Activated naive CD8-positive, alpha-beta T cell treated with anti-CD3 and anti-CD28 coated beads, Interleukin-2, amount 10 ng/mL, durations not matched to agents 7 days and 5 days (primary cell): ENCODE results near the gene NXN. TPM values are rescaled to one million over a fixed set of nuclear protein-coding genes. Genes with fewer than 3 reads are reported as not detected.
"Not testable (repeated sequence)": the region's sequence is repeated elsewhere in the genome, so short reads cannot be mapped to it uniquely, and the experiment has no call there.

Experiments
- ATAC-seq: fragments of 150-1000 bp; cut with Tn5 transposase; one replicate; pipeline ENCODE4 v1.10.0; 2021; ENCODE audit warnings: low read depth, moderate library complexity
- POLR2A ChIA-PET: fragments of 350-600 bp; sonication (Branson Sonifier 250); formaldehyde crosslinking; loops from one replicate; lab custom pipeline; 2021; ENCODE audit warnings: antibody characterized with exemption; lab: Charles Lee
- DNase-seq: peaks from one replicate; pipeline ENCODE4 v3.0.0; 2021
- H3K27ac Mint-ChIP-seq: one replicate; pipeline ENCODE4 v1.8.0; 2022; ENCODE audit warnings: mild to moderate bottlenecking, mixed read lengths
- H3K27me3 Mint-ChIP-seq: one replicate; pipeline ENCODE4 v1.8.0; 2022; ENCODE audit warnings: mild to moderate bottlenecking, moderate library complexity, mixed read lengths
- H3K36me3 Mint-ChIP-seq: one replicate; pipeline ENCODE4 v1.8.0; 2021; ENCODE audit warnings: mild to moderate bottlenecking, mixed read lengths
- H3K4me1 Mint-ChIP-seq: one replicate; pipeline ENCODE4 v1.8.0; 2021; ENCODE audit warnings: mixed read lengths
- H3K4me3 Mint-ChIP-seq: one replicate; pipeline ENCODE4 v1.8.0; 2022; ENCODE audit warnings: mild to moderate bottlenecking, moderate library complexity, mixed read lengths
- H3K9me3 Mint-ChIP-seq: one replicate; pipeline ENCODE4 v1.8.0; 2021; ENCODE audit warnings: mixed read lengths
- total RNA-seq, 2 experiments: library from RNA; stranded (reverse); gene quantifications; one replicate each; pipeline ENCODE4 v1.2.3, GENCODE V29; 2021

Gene NXN
- total RNA-seq, 2 experiments from 2014 or later = 0.22 to 0.37 TPM

GRCh38 chr17:781805-782731, 197.5 kb downstream of the NXN start, which contains the start of the genes GLOD4 and MRM3:
GLOD4 (minus strand) TSS chr17:782280; CDS start chr17:782255, 25 bp downstream.
MRM3 (plus strand) TSS chr17:782353; CDS start chr17:782379, 26 bp downstream.
- Mint-ChIP-seq H3K4me1 (peaks cover 22% of the 10 kb centered on the region), H3K4me3 (peak within 1 kb of the TSS; percentile 95), H3K27ac (peak within 1 kb of the TSS; percentile 96), H3K9me3 (no peaks in the 10 kb centered on the region), H3K36me3 (peaks cover 8% of the 10 kb centered on the region), H3K27me3 (no peaks in the 10 kb centered on the region)
- ATAC-seq (peak; percentile 97), DNase-seq (peak; percentile 99)
- POLR2A ChIA-PET = interaction anchor here (0.6 to 2.2 kb wide), 14 partner anchors 9 to 447 kb away, joined by 3 to 20 read pairs (median 4); partner anchors contain the start of genes GEMIN4, NXN, TIMM22 and VPS53

GRCh38 chr17:778096-778495, 201.5 kb downstream of the NXN start:
- Mint-ChIP-seq H3K4me1 (peaks cover 21% of the 10 kb centered on the region), H3K9me3 (no peaks in the 10 kb centered on the region), H3K27ac (no peak overlapping the region), H3K27me3 (no peaks in the 10 kb centered on the region), H3K4me3 (no peak overlapping the region), H3K36me3 (peaks cover 22% of the 10 kb centered on the region)
- POLR2A ChIA-PET = no interaction called here
- DNase-seq (no peak), ATAC-seq (no peak)

GRCh38 chr17:774313-774584, 205.3 kb downstream of the NXN start:
- no peaks in the 10 kb centered on the region for H3K27me3 Mint-ChIP-seq
- peaks cover 33% of the 10 kb centered on the region for H3K36me3 Mint-ChIP-seq
- ATAC-seq (no peak), DNase-seq (no peak)
- POLR2A ChIA-PET = interaction anchor here (1.5 kb wide), 1 partner anchor 8 kb away, joined by 6 read pairs; the partner anchor contains the start of genes GLOD4 and MRM3
- H3K4me3 Mint-ChIP-seq = no peak overlapping the region
- H3K27ac Mint-ChIP-seq = no peak overlapping the region
- H3K9me3 Mint-ChIP-seq = no peaks in the 10 kb centered on the region
- H3K4me1 Mint-ChIP-seq = peaks cover 9% of the 10 kb centered on the region

- ATAC-seq = no peak
- Mint-ChIP-seq H3K9me3 (no peaks in the 10 kb centered on the region), H3K36me3 (peaks cover 35% of the 10 kb centered on the region), H3K4me1 (peaks cover 9% of the 10 kb centered on the region), H3K27ac (no peak overlapping the region), H3K4me3 (no peak overlapping the region), H3K27me3 (no peaks in the 10 kb centered on the region)
- DNase-seq = no peak
- POLR2A ChIA-PET = interaction anchor here (1.5 kb wide), 1 partner anchor 9 kb away, joined by 6 read pairs; the partner anchor contains the start of genes GLOD4 and MRM3
Observed at GRCh38 chr17:773467-774312, 205.9 kb downstream of the NXN start.

- no peak overlapping the region for H3K4me3 Mint-ChIP-seq
- POLR2A ChIA-PET = interaction anchor here (1.5 kb wide), 1 partner anchor 9 kb away, joined by 6 read pairs; the partner anchor contains the start of genes GLOD4 and MRM3
- no peaks in the 10 kb centered on the region for H3K9me3 Mint-ChIP-seq
- ATAC-seq (no peak), DNase-seq (no peak)
- no peaks in the 10 kb centered on the region for H3K27me3 Mint-ChIP-seq
- peaks cover 31% of the 10 kb centered on the region for H3K36me3 Mint-ChIP-seq
- H3K27ac Mint-ChIP-seq = no peak overlapping the region
- peaks cover 9% of the 10 kb centered on the region for H3K4me1 Mint-ChIP-seq
Observed at GRCh38 chr17:773016-773415, 206.6 kb downstream of the NXN start.

- DNase-seq (no peak), ATAC-seq (no peak)
- POLR2A ChIA-PET = no interaction called here
- Mint-ChIP-seq H3K4me3 (no peak overlapping the region), H3K27ac (no peak overlapping the region), H3K9me3 (no peaks in the 10 kb centered on the region), H3K36me3 (peaks cover 21% of the 10 kb centered on the region), H3K4me1 (no peaks in the 10 kb centered on the region), H3K27me3 (no peaks in the 10 kb centered on the region)
Observed at GRCh38 chr17:767076-767475, 212.5 kb downstream of the NXN start.

- no peaks in the 10 kb centered on the region for H3K9me3 Mint-ChIP-seq
- no peaks in the 10 kb centered on the region for H3K27me3 Mint-ChIP-seq
- no peak overlapping the region for H3K27ac Mint-ChIP-seq
- POLR2A ChIA-PET = interaction anchor here (1.5 kb wide), 1 partner anchor 9 kb away, joined by 3 read pairs; no protein-coding TSS in a partner anchor
- H3K36me3 Mint-ChIP-seq = peaks cover 19% of the 10 kb centered on the region
- no peaks in the 10 kb centered on the region for H3K4me1 Mint-ChIP-seq
- DNase-seq (no peak), ATAC-seq (no peak)
- H3K4me3 Mint-ChIP-seq = no peak overlapping the region
Observed at GRCh38 chr17:760371-760770, 219.2 kb downstream of the NXN start.

- Mint-ChIP-seq H3K4me1 (no peaks in the 10 kb centered on the region), H3K27me3 (no peaks in the 10 kb centered on the region), H3K36me3 (peaks cover 14% of the 10 kb centered on the region), H3K4me3 (no peak overlapping the region), H3K27ac (no peak overlapping the region), H3K9me3 (no peaks in the 10 kb centered on the region)
- DNase-seq (no peak), ATAC-seq (no peak)
- POLR2A ChIA-PET = interaction anchor here (1.3 to 1.5 kb wide), 2 partner anchors 9 to 22 kb away, joined by 3 read pairs; partner anchors contain the start of genes GLOD4 and MRM3
Observed at GRCh38 chr17:759964-760363, 219.6 kb downstream of the NXN start.

- H3K9me3 Mint-ChIP-seq, POLR2A ChIA-PET, H3K27ac Mint-ChIP-seq, DNase-seq, ATAC-seq, H3K27me3 Mint-ChIP-seq, H3K4me3 Mint-ChIP-seq: not testable (repeated sequence)
- peaks cover 14% of the 10 kb centered on the region for H3K36me3 Mint-ChIP-seq
- H3K4me1 Mint-ChIP-seq = peaks cover 10% of the 10 kb centered on the region
Observed at GRCh38 chr17:756010-756567, 223.5 kb downstream of the NXN start.

- H3K9me3 Mint-ChIP-seq, DNase-seq, H3K27ac Mint-ChIP-seq, H3K4me3 Mint-ChIP-seq, ATAC-seq, H3K27me3 Mint-ChIP-seq: not testable (repeated sequence)
- H3K36me3 Mint-ChIP-seq = peaks cover 15% of the 10 kb centered on the region
- POLR2A ChIA-PET = interaction anchor here (0.5 kb wide), 1 partner anchor 230 kb away, joined by 5 read pairs; no protein-coding TSS in a partner anchor
- H3K4me1 Mint-ChIP-seq = peaks cover 15% of the 10 kb centered on the region
Observed at GRCh38 chr17:755319-755961, 224.1 kb downstream of the NXN start.

GRCh38 chr17:753418-753817, 226.2 kb downstream of the NXN start:
- peak overlapping the region; percentile 71 for H3K27ac Mint-ChIP-seq
- no peaks in the 10 kb centered on the region for H3K27me3 Mint-ChIP-seq
- POLR2A ChIA-PET = interaction anchor here (3.3 kb wide), 1 partner anchor 29 kb away, joined by 12 read pairs; the partner anchor contains the start of genes GLOD4 and MRM3
- no peak for DNase-seq
- H3K36me3 Mint-ChIP-seq = peaks cover 22% of the 10 kb centered on the region
- ATAC-seq = no peak
- peak overlapping the region; percentile 52 for H3K4me3 Mint-ChIP-seq
- peaks cover 4% of the 10 kb centered on the region for H3K9me3 Mint-ChIP-seq
- peaks cover 24% of the 10 kb centered on the region for H3K4me1 Mint-ChIP-seq

GRCh38 chr17:752620-753219, 226.9 kb downstream of the NXN start:
- ATAC-seq = peak; percentile 7
- Mint-ChIP-seq H3K4me1 (peaks cover 25% of the 10 kb centered on the region), H3K4me3 (peak overlapping the region; percentile 98), H3K27ac (peak overlapping the region; percentile 97), H3K36me3 (peaks cover 29% of the 10 kb centered on the region), H3K9me3 (peaks cover 4% of the 10 kb centered on the region), H3K27me3 (no peaks in the 10 kb centered on the region)
- POLR2A ChIA-PET = interaction anchor here (0.6 to 3.3 kb wide), 7 partner anchors 17 to 1076 kb away, joined by 3 to 12 read pairs (median 3); partner anchors contain the start of genes GLOD4, MRM3 and VPS53
- DNase-seq = no peak
